Adrenal gland (tissue), 5 donors: ENCODE measurements around the gene AKAP1.

Experiments used
- POLR2A ChIP-seq, 2 donors: fragments of 450-650 bp; IDR thresholded peaks; one replicate each; pipeline ENCODE4 v1.6.1; 2017; ENCODE audit warnings: antibody characterized with exemption in 2 of 2, mild to moderate bottlenecking in 2 of 2, moderate library complexity in 1 of 2
- TF ChIP-seq, protein P1 (sequence below), 6 experiments: fragments of 450-650 bp in 4 of 6; fragments of 200-600 bp in 2 of 6; sonication (generic) in 1 of 6; IDR thresholded peaks; 1 replicate in 5 of 6; 2 replicates in 1 of 6; pipeline versions ENCODE4 v1.5.1 to v1.8.0; 2016 to 2021; ENCODE audit warnings: antibody characterized with exemption in 6 of 6, mild to moderate bottlenecking in 2 of 6, moderate library complexity in 1 of 6
- donor health status: DM: no; HTN: no; CAD: no.

DNA sequence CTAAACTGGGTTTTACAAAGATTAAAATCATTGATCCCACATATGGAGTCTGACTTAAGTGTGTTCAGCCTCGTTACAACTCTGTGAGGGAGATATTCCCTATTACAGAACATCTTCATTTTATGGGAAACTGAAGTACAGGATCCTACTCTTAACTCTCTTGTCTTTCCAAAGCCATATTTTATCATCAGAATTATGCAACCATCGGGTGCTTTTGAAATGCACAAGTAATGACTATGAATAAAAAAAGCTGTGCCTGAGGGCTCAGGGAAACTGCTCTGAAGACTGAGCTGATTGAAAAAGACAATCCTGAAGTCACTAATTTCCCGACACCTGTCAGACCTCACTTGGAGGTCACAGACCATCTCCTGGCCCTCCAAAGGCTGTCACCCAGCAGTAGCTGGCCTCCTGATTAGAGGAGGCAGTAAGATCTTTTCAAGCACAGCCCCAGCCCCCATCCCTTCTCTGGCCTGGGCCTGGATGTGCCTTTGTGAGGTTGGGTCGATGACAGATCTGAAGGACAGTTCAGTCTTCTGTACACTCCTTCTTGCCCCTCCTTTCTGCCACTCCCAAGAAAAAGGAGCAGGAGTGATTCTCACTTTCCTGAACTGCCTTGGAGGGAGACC lies 5.6 kb downstream of the AKAP1 start:
- TF ChIP-seq, protein P1, sequence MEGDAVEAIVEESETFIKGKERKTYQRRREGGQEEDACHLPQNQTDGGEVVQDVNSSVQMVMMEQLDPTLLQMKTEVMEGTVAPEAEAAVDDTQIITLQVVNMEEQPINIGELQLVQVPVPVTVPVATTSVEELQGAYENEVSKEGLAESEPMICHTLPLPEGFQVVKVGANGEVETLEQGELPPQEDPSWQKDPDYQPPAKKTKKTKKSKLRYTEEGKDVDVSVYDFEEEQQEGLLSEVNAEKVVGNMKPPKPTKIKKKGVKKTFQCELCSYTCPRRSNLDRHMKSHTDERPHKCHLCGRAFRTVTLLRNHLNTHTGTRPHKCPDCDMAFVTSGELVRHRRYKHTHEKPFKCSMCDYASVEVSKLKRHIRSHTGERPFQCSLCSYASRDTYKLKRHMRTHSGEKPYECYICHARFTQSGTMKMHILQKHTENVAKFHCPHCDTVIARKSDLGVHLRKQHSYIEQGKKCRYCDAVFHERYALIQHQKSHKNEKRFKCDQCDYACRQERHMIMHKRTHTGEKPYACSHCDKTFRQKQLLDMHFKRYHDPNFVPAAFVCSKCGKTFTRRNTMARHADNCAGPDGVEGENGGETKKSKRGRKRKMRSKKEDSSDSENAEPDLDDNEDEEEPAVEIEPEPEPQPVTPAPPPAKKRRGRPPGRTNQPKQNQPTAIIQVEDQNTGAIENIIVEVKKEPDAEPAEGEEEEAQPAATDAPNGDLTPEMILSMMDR (IDR thresholded peaks at IDR 0.05) = no peak
- no peak for TF ChIP-seq POLR2A (IDR thresholded peaks at IDR 0.05)
